NK-92 treated with Interleukin-12 subunit alpha and Interleukin-12 subunit beta, amount 100 ng/mL, for 24 hours (cell line): ENCODE measurements around the gene STARD10.

Experiments
- DNase-seq: peaks from one replicate; lab custom pipeline; 2025; lab: John Stamatoyannopoulos, UW

Gene STARD10

GRCh38 chr11:72780296-72781062 is 13.4 kb downstream of the STARD10 start:
- DNase-seq = no peak

GRCh38 chr11:72779495-72780128 is 14.2 kb downstream of the STARD10 start:
- DNase-seq = no peak

GRCh38 chr11:72778535-72779494 is 15.0 kb downstream of the STARD10 start:
- no peak for DNase-seq

GRCh38 chr11:72777755-72778278 is 16.0 kb downstream of the STARD10 start:
- no peak for DNase-seq

- DNase-seq = no peak
These were observed 16.7 kb downstream of the STARD10 start for GRCh38 chr11:72776844-72777754.

GRCh38 chr11:72776117-72776843 is 17.6 kb downstream of the STARD10 start:
- DNase-seq = no peak

GRCh38 chr11:72775288-72776110 is 18.3 kb downstream of the STARD10 start:
- DNase-seq = no peak

GRCh38 chr11:72774499-72774898 is 19.3 kb downstream of the STARD10 start:
- DNase-seq = no peak

- DNase-seq = no peak
These were observed 20.2 kb downstream of the STARD10 start for GRCh38 chr11:72773696-72774095.

- DNase-seq = no peak
These were observed 20.6 kb downstream of the STARD10 start for GRCh38 chr11:72773291-72773690.

- no peak for DNase-seq
These were observed 21.8 kb downstream of the STARD10 start for GRCh38 chr11:72772059-72772458.

- no peak for DNase-seq
These were observed 22.3 kb downstream of the STARD10 start for GRCh38 chr11:72771507-72771906.

GRCh38 chr11:72770799-72771198 is 23.0 kb downstream of the STARD10 start:
- DNase-seq = no peak

- DNase-seq = no peak
These were observed 24.2 kb downstream of the STARD10 start for GRCh38 chr11:72769680-72770079.

GRCh38 chr11:72768581-72768980 is 25.3 kb downstream of the STARD10 start:
- no peak for DNase-seq

GRCh38 chr11:72767203-72768062 is 26.4 kb downstream of the STARD10 start:
- no peak for DNase-seq

- no peak for DNase-seq
These were observed 27.5 kb downstream of the STARD10 start for GRCh38 chr11:72766152-72766902.

- DNase-seq = no peak
These were observed 29.3 kb downstream of the STARD10 start for GRCh38 chr11:72764503-72764902.
